Suprapubic skin (tissue), 4 donors: ENCODE results near the gene MOCS3.

Source experiments
- EP300 ChIP-seq: sonication (generic); formaldehyde crosslinking; IDR thresholded peaks from one replicate; pipeline ENCODE4 v1.6.1; 2017; ENCODE audit warnings: antibody characterized with exemption
- POLR2AphosphoS5 ChIP-seq, 3 donors: sonication (generic); formaldehyde crosslinking; IDR thresholded peaks; one replicate each; pipeline ENCODE4 v1.6.1; 2017; ENCODE audit warnings: antibody characterized with exemption in 3 of 3
- TF ChIP-seq, protein P1 (sequence below), 2 donors: fragments of 200-600 bp in 1 of 2; fragments of 450-650 bp in 1 of 2; sonication (generic) in 1 of 2; IDR thresholded peaks; one replicate each; pipeline ENCODE4 v1.5.1; 2016 to 2019; ENCODE audit warnings: antibody characterized with exemption in 2 of 2, mild to moderate bottlenecking in 1 of 2, moderate library complexity in 1 of 2

DNA sequence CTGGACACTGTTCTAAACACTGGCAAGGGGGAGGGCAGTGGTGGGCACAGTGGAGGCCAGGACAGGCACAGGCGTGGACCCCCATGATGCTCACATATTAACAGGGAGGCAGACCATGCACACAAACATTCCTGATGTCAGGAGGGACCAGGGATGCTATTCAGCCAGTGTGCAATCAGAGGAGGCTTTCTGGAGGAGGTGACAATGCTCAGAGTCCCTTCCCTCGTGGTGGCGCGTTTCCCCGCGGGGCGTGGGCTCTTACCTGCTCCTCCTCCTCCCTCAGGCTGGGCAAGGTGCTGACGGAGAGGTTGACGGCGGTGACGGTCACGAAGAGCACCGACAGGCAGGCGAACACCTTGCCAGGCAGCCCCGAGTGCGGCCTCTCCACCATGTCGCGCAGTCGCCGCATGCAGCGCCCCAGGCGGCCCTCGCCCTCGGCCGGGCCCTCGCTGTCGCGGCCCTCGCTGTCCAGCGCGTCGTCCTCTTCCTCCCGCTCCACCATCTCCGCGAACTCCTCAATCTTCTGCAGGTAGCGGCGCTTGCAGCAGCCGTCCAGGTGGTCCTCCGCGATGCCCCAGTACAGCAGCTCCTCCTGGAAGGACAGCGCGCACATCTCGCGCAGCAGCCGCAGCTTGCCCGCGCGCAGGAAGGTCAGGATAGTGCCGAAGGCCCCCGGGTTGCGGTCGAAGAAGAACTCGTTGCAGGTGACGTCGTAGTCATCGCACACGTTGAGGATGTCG, 50.9 kb downstream of the MOCS3 start:
- TF ChIP-seq EP300 (no peak), POLR2AphosphoS5 (IDR thresholded peaks at IDR 0.05) (no peak)
- TF ChIP-seq, protein P1, sequence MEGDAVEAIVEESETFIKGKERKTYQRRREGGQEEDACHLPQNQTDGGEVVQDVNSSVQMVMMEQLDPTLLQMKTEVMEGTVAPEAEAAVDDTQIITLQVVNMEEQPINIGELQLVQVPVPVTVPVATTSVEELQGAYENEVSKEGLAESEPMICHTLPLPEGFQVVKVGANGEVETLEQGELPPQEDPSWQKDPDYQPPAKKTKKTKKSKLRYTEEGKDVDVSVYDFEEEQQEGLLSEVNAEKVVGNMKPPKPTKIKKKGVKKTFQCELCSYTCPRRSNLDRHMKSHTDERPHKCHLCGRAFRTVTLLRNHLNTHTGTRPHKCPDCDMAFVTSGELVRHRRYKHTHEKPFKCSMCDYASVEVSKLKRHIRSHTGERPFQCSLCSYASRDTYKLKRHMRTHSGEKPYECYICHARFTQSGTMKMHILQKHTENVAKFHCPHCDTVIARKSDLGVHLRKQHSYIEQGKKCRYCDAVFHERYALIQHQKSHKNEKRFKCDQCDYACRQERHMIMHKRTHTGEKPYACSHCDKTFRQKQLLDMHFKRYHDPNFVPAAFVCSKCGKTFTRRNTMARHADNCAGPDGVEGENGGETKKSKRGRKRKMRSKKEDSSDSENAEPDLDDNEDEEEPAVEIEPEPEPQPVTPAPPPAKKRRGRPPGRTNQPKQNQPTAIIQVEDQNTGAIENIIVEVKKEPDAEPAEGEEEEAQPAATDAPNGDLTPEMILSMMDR (IDR thresholded peaks at IDR 0.05) = no peak
